B cell (primary cell): Measurements from ENCODE around the gene PPP1R18. TPM values are rescaled to one million over a fixed set of nuclear protein-coding genes. Genes with fewer than 3 reads are reported as not detected.

Source experiments
- ATAC-seq: fragments of 200-7000 bp; cut with Tn5 transposase; one replicate; pipeline ENCODE4 v1.10.0; 2021; ENCODE audit warnings: low read depth, mild to moderate bottlenecking, moderate number of reproducible peaks, moderate library complexity
- CTCF ChIA-PET: fragments of 350-600 bp; sonication (Branson Sonifier 250); formaldehyde crosslinking; loops from one replicate; lab custom pipeline; 2021; ENCODE audit warnings: antibody characterized with exemption, inconsistent platforms; lab: Charles Lee
- POLR2A ChIA-PET: fragments of 350-600 bp; sonication (Branson Sonifier 250); formaldehyde crosslinking; loops from one replicate; lab custom pipeline; 2021; ENCODE audit warnings: antibody characterized with exemption; lab: Charles Lee
- DNase-seq: peaks from one replicate; pipeline ENCODE4 v3.0.0; 2013
- H2AFZ ChIP-seq: 2 replicates; pipeline ENCODE4 v1.6.1; 2012; ENCODE audit warnings: mild to moderate bottlenecking, low read depth, low read length; ENCODE audit not compliant: insufficient read depth, poor library complexity, severe bottlenecking
- H3K27ac ChIP-seq, 2 donors: 1 replicate in 1 of 2; 2 replicates in 1 of 2; pipeline ENCODE4 v1.5.1; 2012 to 2013; ENCODE audit warnings: low read length in 2 of 2, mild to moderate bottlenecking in 2 of 2, moderate library complexity in 1 of 2
- H3K27me3 ChIP-seq, 4 experiments: fragments of 200-600 bp in 1 of 4; sonication (generic) in 1 of 4; replicated peaks in 1 of 4; 1 replicate in 2 of 4; 2 replicates in 2 of 4; pipeline versions ENCODE4 v1.6.1 to v1.7.0; 2013 to 2016; ENCODE audit warnings: low read length in 3 of 4, mild to moderate bottlenecking in 2 of 4, mixed read lengths in 1 of 4, moderate library complexity in 1 of 4; ENCODE audit not compliant: insufficient read depth in 4 of 4, control insufficient read depth in 3 of 4; ENCODE audit errors: control extremely low read depth in 1 of 4
- H3K36me3 ChIP-seq, 2 experiments: replicated peaks in 1 of 2; 1 replicate in 1 of 2; 2 replicates in 1 of 2; pipeline versions ENCODE4 v1.6.1 to v1.7.1; 2013; ENCODE audit warnings: low read length in 1 of 2; ENCODE audit not compliant: insufficient read depth in 2 of 2, control insufficient read depth in 1 of 2; ENCODE audit errors: control extremely low read depth in 1 of 2, extremely low read depth in 1 of 2
- H3K4me1 ChIP-seq, 2 donors: fragments of 200-600 bp in 1 of 2; sonication (generic) in 1 of 2; 1 replicate in 1 of 2; 2 replicates in 1 of 2; pipeline versions ENCODE4 v1.5.1 to v1.6.1; 2013 to 2017; ENCODE audit warnings: low read length in 2 of 2; ENCODE audit not compliant: control insufficient read depth in 2 of 2, insufficient read depth in 2 of 2
- H3K4me2 ChIP-seq: replicated peaks from 2 replicates; pipeline ENCODE3; 2012; ENCODE audit warnings: mild to moderate bottlenecking, low read depth, low read length; ENCODE audit not compliant: poor library complexity, severe bottlenecking
- H3K4me3 ChIP-seq, 5 experiments: fragments of 200-600 bp in 1 of 5; sonication (generic) in 1 of 5; 1 replicate in 3 of 5; 2 replicates in 2 of 5; pipeline versions ENCODE4 v1.5.1 to v1.7.0; 2011 to 2016; ENCODE audit warnings: low read length in 4 of 5, mild to moderate bottlenecking in 4 of 5, low read depth in 2 of 5, control low read depth in 1 of 5, moderate library complexity in 1 of 5; ENCODE audit not compliant: insufficient read depth in 1 of 5; ENCODE audit errors: control extremely low read depth in 1 of 5, extremely low read depth in 1 of 5
- H3K79me2 ChIP-seq: fragments of 200-600 bp; sonication (generic); one replicate; pipeline ENCODE4 v1.6.0; 2016; ENCODE audit warnings: low read length; ENCODE audit not compliant: control insufficient read depth, insufficient read depth
- H3K9ac ChIP-seq: fragments of 200-600 bp; sonication (generic); 2 replicates; pipeline ENCODE4 v1.6.1; 2017; ENCODE audit warnings: mild to moderate bottlenecking, low read length, moderate library complexity
- H3K9me3 ChIP-seq, 3 donors: one replicate each; pipeline versions ENCODE4 v1.6.1 to v1.7.1; 2013; ENCODE audit warnings: low read length in 2 of 3; ENCODE audit not compliant: control insufficient read depth in 2 of 3, insufficient read depth in 1 of 3; ENCODE audit errors: control extremely low read depth in 1 of 3
- H4K20me1 ChIP-seq: 2 replicates; pipeline ENCODE4 v1.6.0; 2012; ENCODE audit warnings: mild to moderate bottlenecking, low read length; ENCODE audit not compliant: insufficient read depth, control insufficient read depth, poor library complexity, severe bottlenecking
- H3K27ac Mint-ChIP-seq: one replicate; pipeline ENCODE4 v1.8.0; 2021; ENCODE audit warnings: mixed read lengths
- H3K27me3 Mint-ChIP-seq: one replicate; pipeline ENCODE4 v1.8.0; 2021; ENCODE audit warnings: mixed read lengths
- H3K4me1 Mint-ChIP-seq: one replicate; pipeline ENCODE4 v1.8.0; 2021; ENCODE audit warnings: mixed read lengths
- H3K4me3 Mint-ChIP-seq: one replicate; pipeline ENCODE4 v1.8.0; 2021; ENCODE audit warnings: mixed read lengths
- H3K9me3 Mint-ChIP-seq: one replicate; pipeline ENCODE4 v1.8.0; 2022; ENCODE audit warnings: mixed read lengths; ENCODE audit not compliant: insufficient read depth
- CTCF ChIP-seq: fragments of 200-600 bp; IDR thresholded peaks from one replicate; pipeline ENCODE4 v1.8.0; 2022; ENCODE audit warnings: antibody characterized with exemption, mild to moderate bottlenecking
- EZH2 ChIP-seq: IDR thresholded peaks from 2 replicates; pipeline ENCODE4 v1.6.1; 2012; ENCODE audit warnings: borderline replicate concordance, low read depth, mild to moderate bottlenecking, moderate library complexity, low read length; ENCODE audit not compliant: insufficient read depth, poor library complexity, severe bottlenecking
- WGBS: methylation state at CpG from one replicate; pipeline ENCODE4 v1.1.5; 2013; ENCODE audit warnings: missing lambda C conversion rate; ENCODE audit not compliant: insufficient coverage; 5-methylcytosine and 5-hydroxymethylcytosine counted together
- intact Hi-C: fragments of 100-400 bp; cut with micrococcal nuclease; formaldehyde crosslinking; loops from one replicate; pipeline ENCODE4 v1.10.0; 2022
- polyA plus RNA-seq: library from polyadenylated mRNA; depleted of rRNA; stranded (reverse); fragments of >200 nt; gene quantifications from 2 replicates; pipeline ENCODE4 v1.2.3, GENCODE V29; 2012
- total RNA-seq, 2 donors: library from RNA; stranded (reverse); fragments of 120-200 nt in 1 of 2; gene quantifications; 1 replicate in 1 of 2; 2 replicates in 1 of 2; pipeline versions ENCODE4 v1.2.3 to v1.2.4, GENCODE V29; 2013 to 2022

The PPP1R18 gene
- total and polyA plus RNA-seq, 2 donors (not counting 1 experiment from before 2014, with no cell fraction given), result 113 to 125 TPM

GRCh38 chr6:30672445-30673253 lies 13.8 kb downstream of the PPP1R18 start, which contains the start of gene DHX16:
Gene DHX16, minus strand, starts transcription at chr6:30673006. Its CDS starts 165 bp downstream, at chr6:30672841.
- H4K20me1 ChIP-seq, result peaks cover 30% of the 10 kb centered on the region
- Mint-ChIP-seq H3K4me1 (peaks cover 29% of the 10 kb centered on the region), H3K27ac (peak within 1 kb of the TSS; percentile 87), H3K27me3 (no peaks in the 10 kb centered on the region), H3K4me3 (peak within 1 kb of the TSS; percentile 84), H3K9me3 (no peaks in the 10 kb centered on the region)
- no peaks in the 10 kb centered on the region for H3K27me3 ChIP-seq
- peak within 1 kb of the TSS; percentile 54 to 75 for H3K27ac ChIP-seq
- TF ChIP-seq EZH2 (no peak), CTCF (peak; percentile 79)
- POLR2A ChIA-PET, result interaction anchor here (0.7 to 3.4 kb wide), 9 partner anchors 9 to 622 kb away, joined by 3 to 22 read pairs (median 4); partner anchors contain the start of genes MDC1 and VARS2
- intact Hi-C loops, result loop anchor here (1.0 to 5.0 kb wide), 10 partner anchors 10 to 190 kb away; partner anchors contain the start of genes ABCF1, ATAT1, C6orf136 and GNL1
- H3K9ac ChIP-seq, result peak within 1 kb of the TSS; percentile 87
- no peaks in the 10 kb centered on the region for H3K9me3 ChIP-seq
- H3K4me2 ChIP-seq, result peak within 1 kb of the TSS; percentile 84
- CTCF ChIA-PET, result interaction anchor here (0.6 to 19.8 kb wide), 18 partner anchors 9 to 205 kb away, joined by 3 to 963 read pairs (median 4); partner anchors contain the start of genes ATAT1, IER3, MDC1 and TUBB
- peak; percentile 88 for ATAC-seq
- peak within 1 kb of the TSS; percentile 85 to 100 (median 98) for H3K4me3 ChIP-seq
- DNase-seq, result peak; percentile 97
- WGBS, result under 1% methylated on average over 52 of the region's 57 CpGs
- peaks cover 4 to 39% of the 10 kb centered on the region in 2 experiments for H3K36me3 ChIP-seq
- H2AFZ ChIP-seq, result peak within 1 kb of the TSS; percentile 82
- H3K4me1 ChIP-seq, result peaks cover 10 to 19% of the 10 kb centered on the region in 2 donors
- peaks cover 29% of the 10 kb centered on the region for H3K79me2 ChIP-seq
